HCT116 (cell line): ENCODE results near the gene KCNJ4. TPM values are rescaled to one million over a fixed set of nuclear protein-coding genes. Genes with fewer than 3 reads are reported as not detected.

Experiments
- ATAC-seq: fragments of 200-7000 bp; cut with Tn5 transposase; 2 replicates; pipeline ENCODE4 v1.9.1; 2020; ENCODE audit warnings: mild to moderate bottlenecking, moderate library complexity
- BruUV-seq: library from RNA; stranded (reverse); fragments of 400-500 nt; replicated peaks from 2 replicates; lab custom pipeline; 2021; lab: Mats Ljungman, UMichigan
- CTCF ChIA-PET: fragments of 300-600 bp; sonication (Branson Sonifier 250); formaldehyde crosslinking; loops from one replicate; lab custom pipeline; 2021; ENCODE audit warnings: antibody characterized with exemption; lab: Charles Lee
- POLR2A ChIA-PET: fragments of 300-600, 350-600 bp; sonication (Branson Sonifier 250); formaldehyde crosslinking; loops from one replicate; lab custom pipeline; 2021; ENCODE audit warnings: antibody characterized with exemption; lab: Charles Lee
- RAD21 ChIA-PET, 2 experiments: fragments of 300-600 bp; sonication (Branson Sonifier 250); formaldehyde crosslinking; loops; one replicate each; lab custom pipeline; 2023; ENCODE audit warnings: low total read pairs in 2 of 2; ENCODE audit not compliant: uncharacterized antibody in 2 of 2, unreplicated experiment in 2 of 2, low non-redundant PET in 1 of 2; lab: Charles Lee
- DNase-seq: peaks from one replicate; pipeline ENCODE4 v3.0.0-alpha.2; 2010; ENCODE audit warnings: low read depth, low spot score
- H2AFZ ChIP-seq: fragments of 200-600 bp; shearing (Covaris generic), sonication (generic); 2 replicates; pipeline ENCODE4 v1.6.1; 2017; ENCODE audit warnings: low read depth, mixed run types, mixed read lengths, antibody characterized with exemption, low read length; ENCODE audit not compliant: poor library complexity, severe bottlenecking
- H3K27ac ChIP-seq: 2 replicates; pipeline ENCODE4 v1.5.1; 2012; ENCODE audit warnings: low read depth, low read length
- H3K27me3 ChIP-seq: fragments of 200-600 bp; sonication (generic); 2 replicates; pipeline ENCODE4 v1.6.1; 2016; ENCODE audit warnings: mixed run types, low read length, mixed read lengths; ENCODE audit not compliant: insufficient read depth
- H3K36me3 ChIP-seq, 2 experiments: fragments of 200-500 bp in 1 of 2; fragments of 200-600 bp in 1 of 2; sonication (Bioruptor generic) in 1 of 2; sonication (generic) in 1 of 2; 2 replicates each; pipeline versions ENCODE4 v1.5.1 to v1.6.1; 2014 to 2016; ENCODE audit warnings: low read length in 2 of 2, inconsistent platforms in 1 of 2, mixed read lengths in 1 of 2, mixed run types in 1 of 2; ENCODE audit not compliant: insufficient read depth in 2 of 2, control insufficient read depth in 1 of 2
- H3K4me1 ChIP-seq, 2 experiments: fragments of 200-600 bp in 1 of 2; sonication (generic) in 1 of 2; 2 replicates each; pipeline versions ENCODE4 v1.5.1 to v1.6.1; 2012 to 2017; ENCODE audit warnings: low read length in 2 of 2, inconsistent platforms in 1 of 2, mild to moderate bottlenecking in 1 of 2, mixed read lengths in 1 of 2, mixed run types in 1 of 2, moderate library complexity in 1 of 2; ENCODE audit not compliant: insufficient read depth in 2 of 2, control insufficient read depth in 1 of 2
- H3K4me2 ChIP-seq: fragments of 200-600 bp; sonication (generic); 2 replicates; pipeline ENCODE4 v1.6.1; 2017; ENCODE audit warnings: mixed run types, low read length, mixed read lengths
- H3K4me3 ChIP-seq, 2 experiments: fragments of 200-600 bp in 1 of 2; sonication (generic) in 1 of 2; replicated peaks in 1 of 2; 2 replicates each; pipeline ENCODE4 v1.5.1; 2011 to 2016; ENCODE audit warnings: low read length in 2 of 2, control low read depth in 1 of 2, low read depth in 1 of 2, mild to moderate bottlenecking in 1 of 2, mixed read lengths in 1 of 2, mixed run types in 1 of 2
- H3K79me2 ChIP-seq: fragments of 200-600 bp; sonication (generic); 2 replicates; pipeline ENCODE4 v1.6.1; 2017; ENCODE audit warnings: mild to moderate bottlenecking, mixed run types, low read length, moderate library complexity, mixed read lengths; ENCODE audit not compliant: insufficient read depth
- H3K9ac ChIP-seq: fragments of 200-600 bp; sonication (generic); 2 replicates; pipeline ENCODE4 v1.6.1; 2016; ENCODE audit warnings: low read length, mixed read lengths
- H3K9me2 ChIP-seq: fragments of 200-600 bp; sonication (generic), shearing (Covaris generic); 2 replicates; pipeline ENCODE4 v1.6.1; 2017; ENCODE audit warnings: mixed run types, mild to moderate bottlenecking, moderate library complexity; ENCODE audit not compliant: insufficient read depth
- H3K9me3 ChIP-seq, 2 experiments: fragments of 200-500 bp in 1 of 2; fragments of 200-600 bp in 1 of 2; sonication (Bioruptor generic) in 1 of 2; sonication (generic) in 1 of 2; 2 replicates each; pipeline ENCODE4 v1.6.1; 2014 to 2017; ENCODE audit warnings: low read length in 2 of 2, mixed read lengths in 2 of 2, inconsistent platforms in 1 of 2, low read depth in 1 of 2, mild to moderate bottlenecking in 1 of 2, mixed run types in 1 of 2, moderate library complexity in 1 of 2; ENCODE audit not compliant: control insufficient read depth in 1 of 2, insufficient read depth in 1 of 2
- H4K20me1 ChIP-seq: fragments of 200-600 bp; sonication (generic), shearing (Covaris generic); 2 replicates; pipeline ENCODE4 v1.6.1; 2017; ENCODE audit warnings: mixed run types, mild to moderate bottlenecking, moderate library complexity; ENCODE audit not compliant: insufficient read depth
- ELF1 ChIP-seq: IDR thresholded peaks from 2 replicates; pipeline ENCODE4 v1.6.1; 2012; ENCODE audit warnings: low read depth, borderline replicate concordance
- FOSL1 ChIP-seq: IDR thresholded peaks from 2 replicates; pipeline ENCODE4 v1.6.1; 2012; ENCODE audit warnings: low read depth
- RAD21 ChIP-seq: IDR thresholded peaks from 2 replicates; pipeline ENCODE4 v1.6.1; 2012; ENCODE audit warnings: low read depth, mild to moderate bottlenecking
- REST ChIP-seq: IDR thresholded peaks from 2 replicates; pipeline ENCODE4 v1.6.1; 2012; ENCODE audit warnings: low read depth
- SP1 ChIP-seq: IDR thresholded peaks from 2 replicates; pipeline ENCODE4 v1.6.1; 2012; ENCODE audit warnings: low read depth
- SRF ChIP-seq: IDR thresholded peaks from 2 replicates; pipeline ENCODE4 v1.6.1; 2012; ENCODE audit warnings: low read depth
- ZBTB33 ChIP-seq: IDR thresholded peaks from 2 replicates; pipeline ENCODE4 v1.6.1; 2011; ENCODE audit warnings: mild to moderate bottlenecking, low read length, moderate library complexity; ENCODE audit not compliant: insufficient replicate concordance; ENCODE audit errors: extremely low read depth
- ZNF274 ChIP-seq: fragments of 200-500 bp; sonication (Bioruptor generic); IDR thresholded peaks from 2 replicates; pipeline ENCODE4 v1.6.1; 2014; ENCODE audit warnings: mild to moderate bottlenecking, low read depth, low read length, inconsistent platforms
- intact Hi-C: fragments of 100-400 bp; cut with micrococcal nuclease; formaldehyde crosslinking; loops from 2 replicates; pipeline ENCODE4 v1.10.0; 2022
- total RNA-seq: library from RNA; stranded (reverse); gene quantifications from one replicate; pipeline ENCODE4 v1.2.1, GENCODE V29; 2021; ENCODE audit not compliant: unreplicated experiment

Gene KCNJ4
- total RNA-seq, 1 experiment from 2014 or later, result not detected

- no peak overlapping the region for H3K4me3 ChIP-seq
- DNase-seq (no peak), ATAC-seq (peak; percentile 79)
- no peaks in the 10 kb centered on the region for H3K79me2 ChIP-seq
- no TSS peak for BruUV-seq
- no peaks in the 10 kb centered on the region for H3K36me3 ChIP-seq
- intact Hi-C loops, result no loop called here
- peak overlapping the region; percentile 49 for H2AFZ ChIP-seq
- H3K4me2 ChIP-seq, result peak overlapping the region; percentile 46
- no peak overlapping the region for H3K9ac ChIP-seq
- H3K27ac ChIP-seq, result peak overlapping the region; percentile 2; the same call in 1 of the 2 replicates
- no peaks in the 10 kb centered on the region for H4K20me1 ChIP-seq
- H3K9me2 ChIP-seq, result no peaks in the 10 kb centered on the region
- no peaks in the 10 kb centered on the region for H3K27me3 ChIP-seq
- ChIA-PET RAD21 (no interaction called here), CTCF (interaction anchor here (0.7 kb wide), 2 partner anchors 12 to 118 kb away, joined by 3 read pairs; no protein-coding TSS in a partner anchor), POLR2A (no interaction called here)
- TF ChIP-seq ELF1 (no peak), REST (no peak), FOSL1 (no peak), ZBTB33 (no peak), SRF (no peak), RAD21 (no peak), ZNF274 (no peak), SP1 (no peak)
- H3K4me1 ChIP-seq, result peaks cover 8 to 31% of the 10 kb centered on the region in 2 experiments
- no peaks in the 10 kb centered on the region for H3K9me3 ChIP-seq
Measured at GRCh38 chr22:38422611-38423511, 32.1 kb downstream of the KCNJ4 start.
